ENCODE data around the gene PRSS56.
A peak's percentile ranks its signal among the peaks of the same experiment; 100 is the strongest.
"Not testable (repeated sequence)": the region's sequence is repeated elsewhere in the genome, so short reads cannot be mapped to it uniquely, and the experiment has no call there.

PRSS56 gene

GRCh38 chr2:232542715-232543467 is 22.7 kb downstream of the PRSS56 start:
- no peak for DNase-seq

GRCh38 chr2:232543491-232543890 is 23.3 kb downstream of the PRSS56 start:
- no peak for DNase-seq

GRCh38 chr2:232543928-232544631 is 23.9 kb downstream of the PRSS56 start:
- DNase-seq, result no peak

GRCh38 chr2:232544674-232545073 is 24.5 kb downstream of the PRSS56 start:
- no peak for DNase-seq

GRCh38 chr2:232545511-232546375 is 25.6 kb downstream of the PRSS56 start:
- DNase-seq, result peak; percentile 6 to 28

- DNase-seq, result no peak
These were observed 27.8 kb downstream of the PRSS56 start for GRCh38 chr2:232547991-232548390.

- no peak for DNase-seq
These were observed 29.6 kb downstream of the PRSS56 start for GRCh38 chr2:232549655-232550353.

- DNase-seq, result peak; percentile 81 to 89
These were observed 30.4 kb downstream of the PRSS56 start, which contains the start of the genes EIF4E2 and TIGD1 for GRCh38 chr2:232550354-232551249. EIF4E2 (plus strand) TSS chr2:232550689; CDS start chr2:232550725, 36 bp downstream. TIGD1 (minus strand) TSS chr2:232550557; CDS start chr2:232549882, 675 bp downstream.

GRCh38 chr2:232551250-232551638 is 31.1 kb downstream of the PRSS56 start:
- peak; percentile 29 to 37 for DNase-seq

GRCh38 chr2:232551776-232552175 is 31.6 kb downstream of the PRSS56 start:
- DNase-seq, result no peak

GRCh38 chr2:232556426-232556825 is 36.2 kb downstream of the PRSS56 start:
- DNase-seq, result no peak

GRCh38 chr2:232562515-232563151 is 42.4 kb downstream of the PRSS56 start:
- DNase-seq, result no peak

- DNase-seq, result no peak
These were observed 43.4 kb downstream of the PRSS56 start for GRCh38 chr2:232563580-232563979.

GRCh38 chr2:232567721-232568120 is 47.5 kb downstream of the PRSS56 start:
- no peak for DNase-seq

- no peak for DNase-seq
These were observed 48.0 kb downstream of the PRSS56 start for GRCh38 chr2:232568161-232568560.

- DNase-seq, result no peak
These were observed 49.4 kb downstream of the PRSS56 start for GRCh38 chr2:232569541-232569940.

- not testable (repeated sequence) for DNase-seq
These were observed 50.3 kb downstream of the PRSS56 start for GRCh38 chr2:232570481-232570880.

GRCh38 chr2:232571026-232571474 is 50.9 kb downstream of the PRSS56 start:
- no peak for DNase-seq

GRCh38 chr2:232573042-232573441 is 52.9 kb downstream of the PRSS56 start:
- no peak for DNase-seq

- no peak for DNase-seq
These were observed 53.7 kb downstream of the PRSS56 start for GRCh38 chr2:232573771-232574435.
